ENCODE results near the gene LGR6.
"Not testable (repeated sequence)": the region's sequence is repeated elsewhere in the genome, so short reads cannot be mapped to it uniquely, and the experiment has no call there.

LGR6 gene

DNA sequence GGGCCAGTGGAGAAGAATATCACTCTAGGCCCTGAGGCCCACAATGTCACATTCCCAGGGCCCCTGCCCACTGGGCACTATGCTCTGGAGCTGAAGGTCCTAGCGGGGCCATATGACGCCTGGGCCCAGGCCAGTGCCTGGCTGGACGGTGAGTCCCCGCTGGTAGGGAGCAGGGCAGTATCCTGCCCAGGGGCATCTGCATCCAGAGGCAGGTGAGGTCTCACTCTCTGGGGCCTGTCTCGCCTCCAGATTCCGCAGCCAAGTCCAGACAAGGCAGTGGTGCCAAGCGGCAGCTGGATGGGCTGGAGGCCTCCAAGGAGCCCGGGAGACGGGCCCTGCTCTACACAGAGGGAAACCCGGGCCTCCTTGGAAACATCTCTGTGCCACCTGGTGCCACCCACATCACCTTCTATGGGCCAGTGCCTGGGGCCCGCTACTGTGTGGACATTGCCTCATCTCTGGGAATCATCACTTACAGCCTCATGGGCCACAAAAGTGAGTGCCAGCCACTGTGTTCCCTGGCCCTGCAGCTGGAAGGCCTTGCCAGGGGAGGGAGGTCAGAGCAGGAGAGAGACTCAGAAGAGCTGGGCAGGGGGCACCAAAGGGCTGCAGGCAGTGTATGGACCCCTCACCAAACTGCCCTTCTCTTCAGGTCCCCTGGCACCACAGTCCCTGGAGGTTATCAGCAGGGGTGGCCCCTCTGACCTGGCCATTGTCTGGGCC, 22.1 kb upstream of the LGR6 start:
- no peak overlapping the region for H3K4me3 ChIP-seq (ENCODE audit: low read length)
- TF ChIP-seq, protein P1, sequence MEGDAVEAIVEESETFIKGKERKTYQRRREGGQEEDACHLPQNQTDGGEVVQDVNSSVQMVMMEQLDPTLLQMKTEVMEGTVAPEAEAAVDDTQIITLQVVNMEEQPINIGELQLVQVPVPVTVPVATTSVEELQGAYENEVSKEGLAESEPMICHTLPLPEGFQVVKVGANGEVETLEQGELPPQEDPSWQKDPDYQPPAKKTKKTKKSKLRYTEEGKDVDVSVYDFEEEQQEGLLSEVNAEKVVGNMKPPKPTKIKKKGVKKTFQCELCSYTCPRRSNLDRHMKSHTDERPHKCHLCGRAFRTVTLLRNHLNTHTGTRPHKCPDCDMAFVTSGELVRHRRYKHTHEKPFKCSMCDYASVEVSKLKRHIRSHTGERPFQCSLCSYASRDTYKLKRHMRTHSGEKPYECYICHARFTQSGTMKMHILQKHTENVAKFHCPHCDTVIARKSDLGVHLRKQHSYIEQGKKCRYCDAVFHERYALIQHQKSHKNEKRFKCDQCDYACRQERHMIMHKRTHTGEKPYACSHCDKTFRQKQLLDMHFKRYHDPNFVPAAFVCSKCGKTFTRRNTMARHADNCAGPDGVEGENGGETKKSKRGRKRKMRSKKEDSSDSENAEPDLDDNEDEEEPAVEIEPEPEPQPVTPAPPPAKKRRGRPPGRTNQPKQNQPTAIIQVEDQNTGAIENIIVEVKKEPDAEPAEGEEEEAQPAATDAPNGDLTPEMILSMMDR (conservative IDR thresholded peaks at IDR 0.05; ENCODE audit: low read length), result no peak
- DNase-seq (ENCODE audit: low read depth), result no peak

DNA sequence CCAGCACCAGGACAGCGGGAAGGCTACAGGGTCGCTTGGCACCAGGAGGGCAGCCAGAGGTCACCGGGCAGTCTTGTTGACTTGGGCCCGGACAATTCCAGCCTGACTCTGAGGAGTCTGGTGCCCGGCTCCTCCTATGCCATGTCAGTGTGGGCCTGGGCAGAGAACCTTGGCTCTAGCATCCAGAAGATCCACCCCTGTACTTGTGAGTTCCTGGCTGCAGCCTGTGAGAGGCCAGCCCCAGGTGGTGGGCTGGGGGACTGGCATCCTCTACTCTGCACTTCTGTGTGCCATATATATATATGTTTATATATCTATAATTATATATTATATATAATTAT, 21.6 kb upstream of the LGR6 start:
- no peak overlapping the region for H3K4me3 ChIP-seq (ENCODE audit: low read length)
- TF ChIP-seq, protein P1 (conservative IDR thresholded peaks at IDR 0.05; ENCODE audit: low read length), result no peak
- no peak for DNase-seq (ENCODE audit: low read depth)

DNA sequence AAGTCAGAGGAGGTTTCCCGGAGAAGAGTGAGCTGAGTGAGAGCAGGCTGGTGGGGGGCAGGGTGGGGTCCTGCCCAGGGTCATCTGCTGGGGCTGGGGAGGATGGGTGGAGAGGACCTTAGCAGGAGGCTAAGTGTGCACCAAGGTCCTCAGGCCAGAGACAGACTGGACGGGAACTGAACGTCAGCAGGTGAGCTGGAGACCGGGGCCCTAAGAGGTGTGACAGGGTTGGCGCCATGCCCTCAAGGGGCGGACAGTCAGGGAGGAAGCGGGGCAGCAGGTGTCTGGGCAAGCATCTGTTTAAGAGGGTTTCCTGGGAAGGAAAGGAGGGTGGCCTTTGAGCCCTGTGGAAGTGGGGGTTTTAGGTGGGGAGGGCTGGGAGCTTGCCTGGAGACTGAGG, 19.6 kb upstream of the LGR6 start:
- TF ChIP-seq, protein P1 (conservative IDR thresholded peaks at IDR 0.05; ENCODE audit: low read length), result no peak
- no peak for DNase-seq (ENCODE audit: low read depth)

DNA sequence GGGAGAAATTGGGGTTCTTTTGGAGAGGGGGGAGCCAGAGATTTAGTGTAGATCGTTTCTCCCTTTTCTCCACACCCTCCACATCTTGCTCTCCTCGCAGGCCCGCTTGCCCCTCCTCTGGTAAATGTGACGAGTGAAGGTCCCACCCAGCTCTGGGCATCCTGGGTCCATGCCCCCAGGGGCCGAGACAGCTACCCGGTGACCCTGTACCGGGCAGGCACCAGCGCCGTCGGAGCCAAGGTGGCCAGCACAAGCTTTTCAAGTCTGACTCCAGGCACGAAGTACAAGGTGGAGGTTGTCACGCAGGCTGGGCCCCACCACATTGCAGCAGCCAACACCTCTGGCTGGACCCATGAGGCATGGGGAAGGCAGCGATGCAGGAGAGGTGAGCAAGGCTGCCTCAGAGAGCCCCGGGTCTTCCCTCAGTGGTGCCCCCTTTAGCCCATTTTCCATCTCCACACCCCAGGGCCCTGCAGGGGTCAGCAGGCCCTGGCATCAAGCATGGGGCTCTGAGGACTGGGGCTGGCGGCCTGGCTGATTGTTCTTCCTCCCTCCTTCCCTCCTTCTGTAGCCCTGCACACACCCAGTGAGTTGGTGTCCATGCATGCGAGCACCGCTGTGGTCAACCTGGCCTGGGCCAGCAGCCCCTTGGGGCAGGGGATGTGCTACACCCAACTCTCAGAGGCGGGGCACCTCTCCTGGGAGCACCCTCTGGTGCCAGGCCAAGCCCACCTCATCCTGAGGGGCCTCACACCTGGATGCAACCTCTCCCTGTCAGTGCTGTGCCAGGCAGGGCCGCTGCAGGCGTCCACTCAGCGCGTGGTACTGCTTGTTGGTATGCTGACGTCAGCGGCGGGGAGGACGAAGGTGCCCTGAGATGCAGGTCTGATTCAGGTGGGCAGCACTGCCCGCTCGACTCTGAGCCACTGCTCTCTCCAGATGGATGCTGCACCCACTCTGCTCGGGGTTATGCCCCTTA, 16.4 kb upstream of the LGR6 start:
- TF ChIP-seq, protein P1 (conservative IDR thresholded peaks at IDR 0.05; ENCODE audit: low read length), result no peak
- no peak for DNase-seq (ENCODE audit: low read depth)
- no peak overlapping the region for H3K4me3 ChIP-seq (ENCODE audit: low read length)

More for the DNA sequence above, 19.6 kb upstream of the LGR6 start:
- H3K4me3 ChIP-seq (ENCODE audit: low read length), result no peak overlapping the region

DNA sequence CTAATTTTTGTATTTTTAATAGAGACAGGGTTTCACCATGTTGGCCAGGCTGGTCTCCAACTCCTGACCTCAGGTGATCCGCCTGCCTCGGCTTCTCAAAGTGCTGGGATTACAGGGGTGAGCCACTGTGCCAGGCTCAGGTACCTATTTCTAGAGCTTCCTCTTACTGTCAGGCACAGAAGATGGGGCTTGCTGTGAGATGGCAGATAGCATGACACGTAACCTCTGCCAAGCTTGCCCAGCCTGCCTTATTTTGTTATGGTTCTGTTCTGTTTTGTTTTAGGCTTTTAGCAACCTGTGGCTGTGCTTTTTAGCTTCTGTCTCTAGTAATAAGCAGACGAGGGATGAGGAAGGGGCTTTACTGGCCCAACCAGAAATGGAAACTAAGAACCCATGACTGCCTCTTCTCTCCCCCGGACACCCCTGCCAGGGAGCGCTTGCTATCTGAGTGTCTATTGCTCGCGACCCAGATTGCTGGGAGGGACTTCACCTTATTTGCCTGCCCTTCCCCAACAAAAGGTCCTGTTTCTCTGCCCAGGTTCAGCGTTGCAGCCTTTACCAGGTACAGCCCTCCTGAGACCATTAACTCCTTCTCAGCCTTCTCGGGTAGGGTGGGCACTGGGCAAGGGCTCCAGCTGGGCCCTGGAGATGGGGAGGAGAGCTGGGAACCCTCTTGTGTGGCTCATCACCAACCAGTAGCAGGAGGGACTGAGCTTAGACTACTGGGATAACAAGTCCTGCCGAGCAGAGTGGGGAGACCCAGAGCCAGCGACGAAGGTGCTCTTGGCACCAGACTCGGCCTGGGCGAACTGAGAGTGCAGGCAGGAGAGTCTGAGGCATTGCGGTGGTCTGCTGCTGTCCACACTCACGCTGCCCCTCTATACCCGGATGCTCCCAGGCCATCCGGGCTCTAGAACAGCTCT, 13.5 kb upstream of the LGR6 start:
- TF ChIP-seq, protein P1 (conservative IDR thresholded peaks at IDR 0.05; ENCODE audit: low read length), result no peak
- no peak overlapping the region for H3K4me3 ChIP-seq (ENCODE audit: low read length)
- no peak for DNase-seq (ENCODE audit: low read depth)

DNA sequence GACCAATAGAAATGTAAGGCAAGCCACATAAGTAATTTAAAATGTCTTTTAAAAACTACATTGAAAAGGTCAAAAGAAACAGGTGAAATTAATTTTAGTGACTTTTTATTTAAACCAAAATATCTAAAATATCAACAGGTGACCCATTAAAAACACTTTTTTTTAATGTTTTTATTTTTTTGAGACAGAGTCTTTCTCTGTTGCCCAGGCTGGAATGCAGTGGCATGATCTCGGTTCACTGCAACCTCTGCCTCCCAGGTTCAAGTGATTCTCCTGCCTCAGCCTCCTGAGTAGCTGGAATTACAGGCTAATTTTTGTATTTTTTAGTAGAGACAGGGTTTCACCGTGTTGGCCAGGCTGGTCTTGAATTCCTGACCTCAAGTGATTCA, 12.9 kb upstream of the LGR6 start:
- H3K4me3 ChIP-seq (ENCODE audit: low read length); DNase-seq (ENCODE audit: low read depth): not testable (repeated sequence)

DNA sequence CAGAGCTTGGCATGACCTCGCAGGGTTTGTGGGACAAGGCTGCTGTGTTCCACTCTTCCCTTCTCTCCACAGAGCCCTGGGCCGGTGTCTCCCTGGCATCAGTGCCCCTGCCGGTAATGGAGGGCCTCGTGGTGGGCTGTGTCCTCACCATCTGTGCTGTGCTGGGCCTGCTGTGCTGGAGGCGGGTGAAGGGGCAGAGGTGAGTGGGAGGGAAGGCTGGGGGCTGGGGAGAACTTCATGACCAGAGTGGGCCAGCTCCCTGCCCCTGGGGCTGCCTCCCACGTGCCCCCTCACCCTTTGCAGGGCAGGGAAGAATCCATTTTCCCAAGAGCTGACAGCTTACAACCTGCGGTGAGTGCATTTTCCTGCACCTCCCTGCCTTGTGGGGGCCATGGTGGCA, 12.0 kb upstream of the LGR6 start:
- TF ChIP-seq, protein P1 (conservative IDR thresholded peaks at IDR 0.05; ENCODE audit: low read length), result no peak
- no peak overlapping the region for H3K4me3 ChIP-seq (ENCODE audit: low read length)
- DNase-seq (ENCODE audit: low read depth), result no peak

Data from AG10803 (cell line).